Osteoblast (primary cell): ENCODE results near the gene PPP1R3A. TPM values are rescaled to one million over a fixed set of nuclear protein-coding genes. Genes with fewer than 3 reads are reported as not detected.
A peak's percentile ranks its signal among the peaks of the same experiment; 100 is the strongest.

ENCODE experiments used
- DNase-seq: peaks from one replicate; pipeline ENCODE4 v3.0.0; 2011; ENCODE audit warnings: low spot score, mixed read lengths; ENCODE audit not compliant: insufficient read length; ENCODE audit errors: missing footprints
- H2AFZ ChIP-seq: 2 replicates; pipeline ENCODE4 v1.6.0; 2011; ENCODE audit warnings: mild to moderate bottlenecking, low read length
- H3K27ac ChIP-seq: 2 replicates; pipeline ENCODE4 v1.5.1; 2011; ENCODE audit warnings: mild to moderate bottlenecking, low read depth, low read length, moderate library complexity
- H3K27me3 ChIP-seq: 2 replicates; pipeline ENCODE4 v1.6.0; 2012; ENCODE audit warnings: mild to moderate bottlenecking, control low read depth, inconsistent platforms, low read length, moderate library complexity; ENCODE audit not compliant: insufficient read depth
- H3K36me3 ChIP-seq: 2 replicates; pipeline ENCODE4 v1.5.1; 2011; ENCODE audit warnings: mild to moderate bottlenecking, low read length, control low read depth, moderate library complexity; ENCODE audit not compliant: insufficient read depth
- H3K4me1 ChIP-seq: 2 replicates; pipeline ENCODE4 v1.5.1; 2011; ENCODE audit warnings: mild to moderate bottlenecking, low read length, control low read depth, moderate library complexity; ENCODE audit not compliant: insufficient read depth
- H3K4me2 ChIP-seq: 2 replicates; pipeline ENCODE4 v1.6.0; 2011; ENCODE audit warnings: mild to moderate bottlenecking, low read length; ENCODE audit not compliant: insufficient read depth
- H3K4me3 ChIP-seq: fragments of 200-600 bp; sonication (generic); 3 replicates; pipeline ENCODE4 v1.5.1; 2012; ENCODE audit warnings: mild to moderate bottlenecking, low read length, inconsistent platforms; ENCODE audit not compliant: insufficient read depth
- H3K79me2 ChIP-seq: 2 replicates; pipeline ENCODE4 v1.6.0; 2012; ENCODE audit warnings: mild to moderate bottlenecking, low read length, control low read depth, inconsistent platforms; ENCODE audit not compliant: insufficient read depth
- H3K9me3 ChIP-seq: 2 replicates; pipeline ENCODE4 v1.5.1; 2011; ENCODE audit warnings: low read depth, low read length, control low read depth
- H4K20me1 ChIP-seq: 2 replicates; pipeline ENCODE4 v1.6.0; 2012; ENCODE audit warnings: mild to moderate bottlenecking, low read length, control low read depth; ENCODE audit not compliant: insufficient read depth
- total RNA-seq: library from RNA; depleted of rRNA; stranded (reverse); fragments of >200 nt; gene quantifications from 2 replicates; pipeline ENCODE4 v1.2.3, GENCODE V29; 2012
- TF ChIP-seq, protein P1 (sequence below): IDR thresholded peaks from 2 replicates; pipeline ENCODE4 v1.5.1; 2011; ENCODE audit warnings: mild to moderate bottlenecking, low read depth, low read length, moderate library complexity; ENCODE audit errors: extremely low read depth

PPP1R3A gene
- total RNA-seq, 1 donor, result not detected

DNA sequence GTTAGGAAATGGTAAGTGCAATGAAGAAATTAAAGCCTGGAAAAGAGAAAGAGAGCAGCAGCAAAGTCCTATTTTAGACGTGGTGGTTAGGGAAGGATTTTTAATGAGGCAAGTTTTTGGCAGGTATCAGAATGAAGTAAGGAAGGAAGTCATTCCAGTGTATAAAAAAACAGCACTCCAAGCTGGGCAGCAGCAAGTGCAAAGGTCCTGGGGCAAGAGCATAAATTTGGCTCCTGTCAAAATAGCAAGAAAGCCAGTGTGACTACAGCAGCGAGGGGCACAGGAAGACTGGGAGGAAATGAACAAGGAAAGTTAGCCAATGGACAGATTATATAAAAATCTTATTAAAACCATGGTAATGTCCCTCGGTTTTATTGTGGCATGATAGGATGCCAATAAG, 90.2 kb downstream of the PPP1R3A start:
- no peaks in the 10 kb centered on the region for H3K9me3 ChIP-seq
- H3K27ac ChIP-seq, result no peak overlapping the region
- no peak overlapping the region for H2AFZ ChIP-seq
- no peak overlapping the region for H3K4me3 ChIP-seq
- no peak overlapping the region for H3K4me2 ChIP-seq
- no peaks in the 10 kb centered on the region for H3K36me3 ChIP-seq
- peak; percentile 10 for DNase-seq
- no peaks in the 10 kb centered on the region for H3K4me1 ChIP-seq
- H3K79me2 ChIP-seq, result no peaks in the 10 kb centered on the region
- H3K27me3 ChIP-seq, result no peaks in the 10 kb centered on the region
- TF ChIP-seq, protein P1, sequence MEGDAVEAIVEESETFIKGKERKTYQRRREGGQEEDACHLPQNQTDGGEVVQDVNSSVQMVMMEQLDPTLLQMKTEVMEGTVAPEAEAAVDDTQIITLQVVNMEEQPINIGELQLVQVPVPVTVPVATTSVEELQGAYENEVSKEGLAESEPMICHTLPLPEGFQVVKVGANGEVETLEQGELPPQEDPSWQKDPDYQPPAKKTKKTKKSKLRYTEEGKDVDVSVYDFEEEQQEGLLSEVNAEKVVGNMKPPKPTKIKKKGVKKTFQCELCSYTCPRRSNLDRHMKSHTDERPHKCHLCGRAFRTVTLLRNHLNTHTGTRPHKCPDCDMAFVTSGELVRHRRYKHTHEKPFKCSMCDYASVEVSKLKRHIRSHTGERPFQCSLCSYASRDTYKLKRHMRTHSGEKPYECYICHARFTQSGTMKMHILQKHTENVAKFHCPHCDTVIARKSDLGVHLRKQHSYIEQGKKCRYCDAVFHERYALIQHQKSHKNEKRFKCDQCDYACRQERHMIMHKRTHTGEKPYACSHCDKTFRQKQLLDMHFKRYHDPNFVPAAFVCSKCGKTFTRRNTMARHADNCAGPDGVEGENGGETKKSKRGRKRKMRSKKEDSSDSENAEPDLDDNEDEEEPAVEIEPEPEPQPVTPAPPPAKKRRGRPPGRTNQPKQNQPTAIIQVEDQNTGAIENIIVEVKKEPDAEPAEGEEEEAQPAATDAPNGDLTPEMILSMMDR, result no peak
- H4K20me1 ChIP-seq, result no peaks in the 10 kb centered on the region
